GM12878 (cell line): ENCODE measurements around the gene CBR3. TPM values are rescaled to one million over a fixed set of nuclear protein-coding genes. Genes with fewer than 3 reads are reported as not detected.

Source experiments
- ATAC-seq: fragments of 200-7000 bp; cut with Tn5 transposase; 3 replicates; pipeline ENCODE4 v1.9.1; 2020; ENCODE audit warnings: mild to moderate bottlenecking, moderate library complexity
- BruUV-seq: library from RNA; stranded (reverse); fragments of 400-500 nt; replicated peaks from 2 replicates; lab custom pipeline; 2021; lab: Mats Ljungman, UMichigan
- CTCF ChIA-PET: fragments of 300-600 bp; sonication (Branson Sonifier 250); formaldehyde crosslinking; extraction: SDS; loops from one replicate; lab custom pipeline; 2021; ENCODE audit warnings: inconsistent platforms; lab: Yijun Ruan, JAX
- POLR2A ChIA-PET: fragments of 350-600 bp; formaldehyde crosslinking; extraction: SDS; loops from one replicate; lab custom pipeline; 2021; ENCODE audit warnings: inconsistent platforms; lab: Charles Lee
- RAD21 ChIA-PET: fragments of 300-600 bp; sonication (Branson Sonifier 250); formaldehyde crosslinking; loops from one replicate; lab custom pipeline; 2023; ENCODE audit warnings: antibody characterized with exemption; ENCODE audit not compliant: unreplicated experiment; lab: Charles Lee
- SMC1A ChIA-PET: fragments of 300-600 bp; sonication (Branson Sonifier 250); formaldehyde crosslinking; loops from one replicate; lab custom pipeline; 2023; ENCODE audit not compliant: unreplicated experiment, uncharacterized antibody; lab: Charles Lee
- DNase-seq: peaks from one replicate; pipeline ENCODE4 v3.0.0-alpha.2; 2011; ENCODE audit warnings: low read depth, low spot score
- FAIRE-seq: peaks from 3 replicates; lab custom pipeline; 2011; peaks lifted over from hg19 to GRCh38; lab: Jason Lieb, UNC
- H2AFZ ChIP-seq: 2 replicates; pipeline ENCODE4 v1.6.0; 2011; ENCODE audit warnings: low read depth, low read length, control low read depth; ENCODE audit not compliant: control insufficient read depth
- H3K27ac ChIP-seq: 2 replicates; pipeline ENCODE4 v1.5.1; 2011; ENCODE audit warnings: control low read depth; ENCODE audit not compliant: control insufficient read depth, insufficient read depth
- H3K27me3 ChIP-seq, 2 experiments: replicated peaks in 1 of 2; 2 replicates each; pipeline versions ENCODE4 v1.6.0 to v1.6.1; 2011; ENCODE audit warnings: low read length in 1 of 2; ENCODE audit not compliant: control insufficient read depth in 2 of 2, insufficient read depth in 2 of 2
- H3K36me3 ChIP-seq, 2 experiments: 2 replicates each; pipeline ENCODE4 v1.5.1; 2011; ENCODE audit warnings: low read length in 1 of 2; ENCODE audit not compliant: control insufficient read depth in 2 of 2, insufficient read depth in 2 of 2
- H3K4me1 ChIP-seq: 2 replicates; pipeline ENCODE4 v1.6.1; 2011; ENCODE audit warnings: mild to moderate bottlenecking, low read length, moderate library complexity, mixed read lengths; ENCODE audit not compliant: control insufficient read depth, insufficient read depth
- H3K4me2 ChIP-seq: 2 replicates; pipeline ENCODE4 v1.6.0; 2011; ENCODE audit warnings: control low read depth; ENCODE audit not compliant: control insufficient read depth, insufficient read depth
- H3K4me3 ChIP-seq: fragments of 200-600 bp; sonication (generic); 2 replicates; pipeline ENCODE4 v1.5.1; 2016
- H3K79me2 ChIP-seq: 2 replicates; pipeline ENCODE4 v1.6.0; 2011; ENCODE audit warnings: low read length; ENCODE audit not compliant: control insufficient read depth, insufficient read depth
- H3K9ac ChIP-seq: 2 replicates; pipeline ENCODE4 v1.8.0; 2011; ENCODE audit warnings: low read length, control low read depth, mixed read lengths; ENCODE audit not compliant: control insufficient read depth, insufficient read depth
- H3K9me3 ChIP-seq: replicated peaks from 3 replicates; pipeline ENCODE4 v1.5.1; 2011; ENCODE audit warnings: mild to moderate bottlenecking, low read length; ENCODE audit not compliant: control insufficient read depth, insufficient read depth
- H4K20me1 ChIP-seq: 2 replicates; pipeline ENCODE4 v1.6.0; 2011; ENCODE audit not compliant: control insufficient read depth, insufficient read depth
- CEBPZ ChIP-seq: fragments of 150-350 bp; IDR thresholded peaks from 2 replicates; pipeline ENCODE4 v1.6.1; 2016; ENCODE audit warnings: low read depth, low read length
- CREM ChIP-seq: IDR thresholded peaks from 2 replicates; pipeline ENCODE4 v1.6.1; 2014; ENCODE audit warnings: antibody characterized with exemption, low read depth
- IRF5 ChIP-seq: fragments of 450-650 bp; IDR thresholded peaks from 2 replicates; pipeline ENCODE4 v1.6.1; 2017; ENCODE audit warnings: borderline replicate concordance
- POLR2A ChIP-seq: IDR thresholded peaks from 2 replicates; pipeline ENCODE4 v1.6.1; 2011; ENCODE audit warnings: low read depth, mild to moderate bottlenecking, low read length
- RAD21 ChIP-seq: IDR thresholded peaks from 2 replicates; pipeline ENCODE4 v1.6.1; 2011; ENCODE audit warnings: mild to moderate bottlenecking, low read depth, low read length, moderate library complexity; ENCODE audit not compliant: insufficient read depth
- SKIL ChIP-seq: fragments of 450-650 bp; IDR thresholded peaks from 2 replicates; pipeline ENCODE4 v1.6.1; 2017; ENCODE audit warnings: mild to moderate bottlenecking, low read depth, inconsistent platforms; ENCODE audit not compliant: poor library complexity, severe bottlenecking
- SPI1 ChIP-seq: IDR thresholded peaks from 2 replicates; pipeline ENCODE4 v1.6.1; 2011; ENCODE audit warnings: low read depth, mild to moderate bottlenecking, low read length, moderate library complexity, borderline replicate concordance; ENCODE audit not compliant: insufficient read depth
- WGBS: methylation state at CpG from one replicate; pipeline ENCODE4 v1.1.6; 2016; ENCODE audit warnings: low lambda C conversion rate; ENCODE audit not compliant: insufficient replicate concordance, insufficient coverage; ENCODE audit errors: missing lambda C conversion rate; 5-methylcytosine and 5-hydroxymethylcytosine counted together
- in situ Hi-C: fragments of 300-500 bp; cut with MboI; formaldehyde crosslinking; loops from 9 replicates; pipeline ENCODE4 v1.14.3; 2018; ENCODE audit warnings: mixed read lengths
- intact Hi-C: fragments of 100-400 bp; cut with micrococcal nuclease; formaldehyde crosslinking; loops from one replicate; pipeline ENCODE4 v1.14.2; 2022; ENCODE audit not compliant: unreplicated experiment
- polyA plus RNA-seq, 11 experiments: library from polyadenylated mRNA; depleted of rRNA in 4 of 11; unstranded in 6 of 11; stranded (reverse) in 5 of 11; fragments of >200 nt; fragmentation: Nextera tagmentation in 4 of 11; fragmentation: Illumina TruSeq in 1 of 11; extraction: Ambion mirVana in 4 of 11; extraction: Trizol in 1 of 11; gene quantifications; 1 replicate in 1 of 11; 2 replicates in 10 of 11; pipeline versions ENCODE4 v1.2.1 to v1.2.3, GENCODE V29; 2011 to 2016; ENCODE audit warnings: inconsistent platforms in 2 of 11, missing spikeins in 2 of 11, low read depth in 1 of 11
- total RNA-seq, 4 experiments: library from RNA; depleted of rRNA in 3 of 4; stranded (reverse); fragments of >200 nt in 3 of 4; fragmentation: Illumina TruSeq in 1 of 4; extraction: Trizol in 1 of 4; gene quantifications; 2 replicates each; pipeline versions ENCODE4 v1.2.1 to v1.2.3, GENCODE V29; 2013 to 2021
- TF ChIP-seq, protein P1 (sequence below): fragments of 450-650 bp; IDR thresholded peaks from 2 replicates; pipeline ENCODE4 v1.6.1; 2017; ENCODE audit warnings: mild to moderate bottlenecking, moderate library complexity

CBR3 gene
- total and polyA plus RNA-seq, 10 of the 15 experiments (the other 5 are each of a cell fraction or from before 2014, with no cell fraction given) = 0.48 to 17.2 (median 11.2) TPM

DNA sequence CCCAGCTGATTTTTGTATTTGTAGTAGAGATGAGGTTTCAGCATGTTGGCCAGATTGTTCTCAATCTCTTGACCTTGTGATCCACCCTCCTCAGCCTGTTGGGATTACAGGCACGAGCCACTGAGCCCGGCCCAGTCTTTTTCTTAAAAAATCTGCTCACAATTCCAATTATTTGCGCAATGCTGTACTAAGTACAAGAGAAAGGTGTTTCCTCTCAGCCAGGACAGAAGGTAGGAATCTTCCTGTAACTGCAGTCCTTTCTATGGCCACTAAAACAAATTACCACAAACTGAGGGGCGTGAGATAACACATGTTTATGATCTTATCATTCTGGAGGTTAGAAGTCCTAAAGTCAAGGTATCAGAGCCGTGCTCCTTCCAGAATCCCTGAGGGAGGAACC, 6.9 kb upstream of the CBR3 start:
- DNase-seq = no peak
- POLR2A ChIA-PET = no interaction called here
- SMC1A ChIA-PET = no interaction called here
- no peak for TF ChIP-seq CREM
- no peak for TF ChIP-seq RAD21
- TF ChIP-seq POLR2A = no peak
- TF ChIP-seq SKIL = no peak
- no peak for TF ChIP-seq IRF5
- TF ChIP-seq SPI1 = no peak
- TF ChIP-seq, protein P1, sequence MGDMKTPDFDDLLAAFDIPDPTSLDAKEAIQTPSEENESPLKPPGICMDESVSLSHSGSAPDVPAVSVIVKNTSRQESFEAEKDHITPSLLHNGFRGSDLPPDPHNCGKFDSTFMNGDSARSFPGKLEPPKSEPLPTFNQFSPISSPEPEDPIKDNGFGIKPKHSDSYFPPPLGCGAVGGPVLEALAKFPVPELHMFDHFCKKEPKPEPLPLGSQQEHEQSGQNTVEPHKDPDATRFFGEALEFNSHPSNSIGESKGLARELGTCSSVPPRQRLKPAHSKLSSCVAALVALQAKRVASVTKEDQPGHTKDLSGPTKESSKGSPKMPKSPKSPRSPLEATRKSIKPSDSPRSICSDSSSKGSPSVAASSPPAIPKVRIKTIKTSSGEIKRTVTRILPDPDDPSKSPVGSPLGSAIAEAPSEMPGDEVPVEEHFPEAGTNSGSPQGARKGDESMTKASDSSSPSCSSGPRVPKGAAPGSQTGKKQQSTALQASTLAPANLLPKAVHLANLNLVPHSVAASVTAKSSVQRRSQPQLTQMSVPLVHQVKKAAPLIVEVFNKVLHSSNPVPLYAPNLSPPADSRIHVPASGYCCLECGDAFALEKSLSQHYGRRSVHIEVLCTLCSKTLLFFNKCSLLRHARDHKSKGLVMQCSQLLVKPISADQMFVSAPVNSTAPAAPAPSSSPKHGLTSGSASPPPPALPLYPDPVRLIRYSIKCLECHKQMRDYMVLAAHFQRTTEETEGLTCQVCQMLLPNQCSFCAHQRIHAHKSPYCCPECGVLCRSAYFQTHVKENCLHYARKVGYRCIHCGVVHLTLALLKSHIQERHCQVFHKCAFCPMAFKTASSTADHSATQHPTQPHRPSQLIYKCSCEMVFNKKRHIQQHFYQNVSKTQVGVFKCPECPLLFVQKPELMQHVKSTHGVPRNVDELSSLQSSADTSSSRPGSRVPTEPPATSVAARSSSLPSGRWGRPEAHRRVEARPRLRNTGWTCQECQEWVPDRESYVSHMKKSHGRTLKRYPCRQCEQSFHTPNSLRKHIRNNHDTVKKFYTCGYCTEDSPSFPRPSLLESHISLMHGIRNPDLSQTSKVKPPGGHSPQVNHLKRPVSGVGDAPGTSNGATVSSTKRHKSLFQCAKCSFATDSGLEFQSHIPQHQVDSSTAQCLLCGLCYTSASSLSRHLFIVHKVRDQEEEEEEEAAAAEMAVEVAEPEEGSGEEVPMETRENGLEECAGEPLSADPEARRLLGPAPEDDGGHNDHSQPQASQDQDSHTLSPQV = no peak
- TF ChIP-seq CEBPZ = no peak
- H2AFZ ChIP-seq = no peak overlapping the region
- in situ Hi-C loops (no loop called here), intact Hi-C loops (no loop called here)
- H3K27ac ChIP-seq = no peak overlapping the region
- CTCF ChIA-PET = interaction anchor here (1.5 kb wide), 2 partner anchors 9 to 802 kb away, joined by 3 to 4 read pairs; no protein-coding TSS in a partner anchor
- WGBS = 78% methylated on average over 5 of the region's 5 CpGs
- H3K4me3 ChIP-seq = no peak overlapping the region
- H3K4me1 ChIP-seq = peaks cover 5% of the 10 kb centered on the region; the same call in 1 of the 2 replicates
- no TSS peak for BruUV-seq
- RAD21 ChIA-PET = no interaction called here
- no peak overlapping the region for H3K9ac ChIP-seq
- no peak overlapping the region for H3K4me2 ChIP-seq
- ATAC-seq = no peak
- H3K27me3 ChIP-seq = no peaks in the 10 kb centered on the region
- no peaks in the 10 kb centered on the region for H3K9me3 ChIP-seq
- no peaks in the 10 kb centered on the region for H3K36me3 ChIP-seq
- no peaks in the 10 kb centered on the region for H3K79me2 ChIP-seq
- FAIRE-seq = no peak
- H4K20me1 ChIP-seq = no peaks in the 10 kb centered on the region
